ENCODE data around the gene GALNT5.

The GALNT5 gene

GRCh38 chr2:157320409-157320808 lies 62.9 kb downstream of the GALNT5 start:
- no peak overlapping the region for H3K4me3 ChIP-seq (ENCODE audit: low read depth, low read length)
- no peak for DNase-seq (ENCODE audit: low read depth)
- TF ChIP-seq CTCF (conservative IDR thresholded peaks at IDR 0.05; ENCODE audit: low read depth, low read length): no peak

- no peak for TF ChIP-seq CTCF (conservative IDR thresholded peaks at IDR 0.05; ENCODE audit: low read depth, low read length)
- no peak overlapping the region for H3K4me3 ChIP-seq (ENCODE audit: low read depth, low read length)
- DNase-seq (ENCODE audit: low read depth): no peak
Measured at GRCh38 chr2:157321466-157321865, 64.0 kb downstream of the GALNT5 start.

GRCh38 chr2:157322432-157322831 lies 64.9 kb downstream of the GALNT5 start:
- no peak for DNase-seq (ENCODE audit: low read depth)
- no peak for TF ChIP-seq CTCF (conservative IDR thresholded peaks at IDR 0.05; ENCODE audit: low read depth, low read length)
- H3K4me3 ChIP-seq (ENCODE audit: low read depth, low read length): no peak overlapping the region

GRCh38 chr2:157324331-157324843 lies 66.9 kb downstream of the GALNT5 start:
- H3K4me3 ChIP-seq (ENCODE audit: low read depth, low read length): no peak overlapping the region
- no peak for DNase-seq (ENCODE audit: low read depth)
- TF ChIP-seq CTCF (conservative IDR thresholded peaks at IDR 0.05; ENCODE audit: low read depth, low read length): no peak

GRCh38 chr2:157325786-157326185 lies 68.3 kb downstream of the GALNT5 start, which contains the start of gene ERMN:
TSS of gene ERMN (minus strand) at chr2:157325824. CDS start at chr2:157325642, 182 bp downstream.
- no peak within 1 kb of the TSS for H3K4me3 ChIP-seq (ENCODE audit: low read depth, low read length)
- no peak for TF ChIP-seq CTCF (conservative IDR thresholded peaks at IDR 0.05; ENCODE audit: low read depth, low read length)
- no peak for DNase-seq (ENCODE audit: low read depth)

GRCh38 chr2:157326698-157327097 lies 69.2 kb downstream of the GALNT5 start:
- no peak for DNase-seq (ENCODE audit: low read depth)
- no peak for TF ChIP-seq CTCF (conservative IDR thresholded peaks at IDR 0.05; ENCODE audit: low read depth, low read length)
- no peak overlapping the region for H3K4me3 ChIP-seq (ENCODE audit: low read depth, low read length)

GRCh38 chr2:157327200-157327599 lies 69.7 kb downstream of the GALNT5 start:
- DNase-seq (ENCODE audit: low read depth): no peak
- H3K4me3 ChIP-seq (ENCODE audit: low read depth, low read length): no peak overlapping the region
- no peak for TF ChIP-seq CTCF (conservative IDR thresholded peaks at IDR 0.05; ENCODE audit: low read depth, low read length)
